ENCODE measurements around the gene ITPRID2.

- no peak for TF ChIP-seq CTCF (IDR thresholded peaks at IDR 0.05; ENCODE audit: low read depth, low read length)
- TF ChIP-seq EZH2phosphoT487 (IDR thresholded peaks at IDR 0.05; ENCODE audit: low read depth), result no peak
Observed at GRCh38 chr2:181858600-181858999, 32.9 kb upstream of the ITPRID2 start.
